H9 (cell line): ENCODE measurements around the gene PITHD1. TPM values are rescaled to one million over a fixed set of nuclear protein-coding genes. Genes with fewer than 3 reads are reported as not detected.

Experiments used
- DNase-seq: peaks from one replicate; pipeline ENCODE4 v3.0.0-alpha.2; 2017
- H2AFZ ChIP-seq: one replicate; pipeline ENCODE4 v1.6.1; 2013; ENCODE audit warnings: mild to moderate bottlenecking, low read length, control low read depth, moderate library complexity
- H2AK5ac ChIP-seq: 2 replicates; pipeline ENCODE4 v1.6.1; 2013; ENCODE audit warnings: low read length, control low read depth, mixed read lengths; ENCODE audit not compliant: insufficient read length
- H2BK120ac ChIP-seq: one replicate; pipeline ENCODE4 v1.6.1; 2013; ENCODE audit warnings: low read depth, mild to moderate bottlenecking, low read length, control low read depth, inconsistent platforms; ENCODE audit not compliant: poor library complexity, severe bottlenecking
- H2BK12ac ChIP-seq: 2 replicates; pipeline ENCODE4 v1.6.1; 2013; ENCODE audit warnings: low read length, control low read depth, mixed read lengths, low read depth; ENCODE audit not compliant: insufficient read length
- H2BK15ac ChIP-seq: 2 replicates; pipeline ENCODE4 v1.6.1; 2013; ENCODE audit warnings: low read depth, low read length, control low read depth
- H2BK20ac ChIP-seq: one replicate; pipeline ENCODE4 v1.6.1; 2013; ENCODE audit warnings: low read depth, mild to moderate bottlenecking, low read length, control low read depth, inconsistent platforms; ENCODE audit not compliant: poor library complexity, severe bottlenecking
- H2BK5ac ChIP-seq: 2 replicates; pipeline ENCODE4 v1.6.1; 2013; ENCODE audit warnings: low read length, control low read depth, mixed read lengths; ENCODE audit not compliant: insufficient read length
- H3K14ac ChIP-seq: 2 replicates; pipeline ENCODE4 v1.6.1; 2013; ENCODE audit warnings: low read length, control low read depth; ENCODE audit not compliant: insufficient read depth
- H3K18ac ChIP-seq: 2 replicates; pipeline ENCODE4 v1.6.1; 2013; ENCODE audit warnings: low read depth, mild to moderate bottlenecking, mixed read lengths, low read length, control low read depth; ENCODE audit not compliant: insufficient read length
- H3K23ac ChIP-seq: 2 replicates; pipeline ENCODE4 v1.6.1; 2013; ENCODE audit warnings: low read length, control low read depth, mixed read lengths, low read depth; ENCODE audit not compliant: insufficient read length
- H3K23me2 ChIP-seq: 2 replicates; pipeline ENCODE4 v1.6.1; 2013; ENCODE audit warnings: low read depth, mild to moderate bottlenecking, mixed read lengths, low read length, control low read depth; ENCODE audit not compliant: insufficient read length, poor library complexity, severe bottlenecking
- H3K27ac ChIP-seq: 2 replicates; pipeline ENCODE4 v1.5.1; 2013; ENCODE audit warnings: low read length, control low read depth, mixed read lengths, low read depth; ENCODE audit not compliant: insufficient read length
- H3K27me3 ChIP-seq: 2 replicates; pipeline ENCODE4 v1.6.1; 2013; ENCODE audit warnings: low read length, control low read depth, inconsistent platforms; ENCODE audit not compliant: insufficient read depth
- H3K4ac ChIP-seq: 2 replicates; pipeline ENCODE4 v1.6.1; 2013; ENCODE audit warnings: low read depth, mild to moderate bottlenecking, control low read depth, inconsistent platforms, low read length, moderate library complexity
- H3K4me1 ChIP-seq: 2 replicates; pipeline ENCODE4 v1.6.1; 2013; ENCODE audit warnings: low read length, control low read depth, inconsistent platforms; ENCODE audit not compliant: insufficient read depth
- H3K4me2 ChIP-seq: 2 replicates; pipeline ENCODE4 v1.6.1; 2013; ENCODE audit warnings: low read length, control low read depth, mixed read lengths; ENCODE audit not compliant: insufficient read length, insufficient read depth
- H3K56ac ChIP-seq: 2 replicates; pipeline ENCODE4 v1.6.1; 2013; ENCODE audit warnings: low read depth, mild to moderate bottlenecking, mixed read lengths, low read length, control low read depth; ENCODE audit not compliant: insufficient read length
- H3K79me1 ChIP-seq: 2 replicates; pipeline ENCODE4 v1.6.1; 2013; ENCODE audit warnings: low read depth, mild to moderate bottlenecking, moderate library complexity, low read length, control low read depth, inconsistent platforms; ENCODE audit not compliant: insufficient read depth, poor library complexity, severe bottlenecking
- H3K79me2 ChIP-seq: 2 replicates; pipeline ENCODE4 v1.6.1; 2013; ENCODE audit warnings: low read length, control low read depth, inconsistent platforms; ENCODE audit not compliant: insufficient read depth
- H3K9ac ChIP-seq: 2 replicates; pipeline ENCODE4 v1.6.1; 2013; ENCODE audit warnings: low read length, control low read depth, mixed read lengths; ENCODE audit not compliant: insufficient read length; ENCODE audit errors: extremely low read depth
- H3K9me3 ChIP-seq: one replicate; pipeline ENCODE4 v1.6.1; 2013; ENCODE audit warnings: low read depth, low read length, inconsistent platforms; ENCODE audit not compliant: control insufficient read depth
- H3T11ph ChIP-seq: one replicate; pipeline ENCODE4 v1.6.1; 2013; ENCODE audit warnings: mild to moderate bottlenecking, low read length, control low read depth, inconsistent platforms
- H4K20me1 ChIP-seq: one replicate; pipeline ENCODE4 v1.6.1; 2013; ENCODE audit not compliant: control insufficient read depth, insufficient read length, insufficient read depth
- H4K5ac ChIP-seq: 2 replicates; pipeline ENCODE4 v1.6.1; 2013; ENCODE audit warnings: low read depth, mild to moderate bottlenecking, mixed read lengths, low read length, control low read depth; ENCODE audit not compliant: insufficient read length
- H4K8ac ChIP-seq: replicated peaks from 2 replicates; pipeline ENCODE4 v1.6.1; 2013; ENCODE audit warnings: low read length, control low read depth, mixed read lengths, low read depth; ENCODE audit not compliant: insufficient read length
- H4K91ac ChIP-seq: 2 replicates; pipeline ENCODE4 v1.6.1; 2013; ENCODE audit warnings: low read depth, mild to moderate bottlenecking, moderate library complexity, mixed read lengths, low read length, control low read depth; ENCODE audit not compliant: insufficient read length
- H3K27ac Mint-ChIP-seq, 3 experiments: 2 replicates in 2 of 3; 3 replicates in 1 of 3; pipeline ENCODE4 v1.8.0; 2020 to 2021; ENCODE audit warnings: mixed read lengths in 3 of 3, mild to moderate bottlenecking in 1 of 3, moderate library complexity in 1 of 3
- H3K27me3 Mint-ChIP-seq: 2 replicates; pipeline ENCODE4 v1.8.0; 2021; ENCODE audit warnings: low read depth, mild to moderate bottlenecking, moderate library complexity, mixed read lengths
- H3K36me3 Mint-ChIP-seq, 3 experiments: 2 replicates in 2 of 3; 3 replicates in 1 of 3; pipeline ENCODE4 v1.8.0; 2020 to 2021; ENCODE audit warnings: low read depth in 3 of 3, mixed read lengths in 3 of 3; ENCODE audit not compliant: insufficient read depth in 1 of 3
- H3K4me1 Mint-ChIP-seq, 2 experiments: 2 replicates each; pipeline ENCODE4 v1.8.0; 2020; ENCODE audit warnings: mixed read lengths in 2 of 2
- H3K4me3 Mint-ChIP-seq, 2 experiments: 2 replicates in 1 of 2; 3 replicates in 1 of 2; pipeline ENCODE4 v1.8.0; 2020 to 2021; ENCODE audit warnings: mild to moderate bottlenecking in 2 of 2, mixed read lengths in 2 of 2, moderate library complexity in 1 of 2
- H3K9me3 Mint-ChIP-seq, 2 experiments: 2 replicates in 1 of 2; 3 replicates in 1 of 2; pipeline ENCODE4 v1.8.0; 2020; ENCODE audit warnings: mild to moderate bottlenecking in 2 of 2, mixed read lengths in 2 of 2, moderate library complexity in 1 of 2
- CTCF ChIP-seq: fragments of 200-600 bp; sonication (generic); conservative IDR thresholded peaks from 3 replicates; pipeline ENCODE4 v1.8.0; 2021; ENCODE audit warnings: antibody characterized with exemption, mild to moderate bottlenecking
- WGBS: extraction: QIAGEN DNeasy Blood & Tissue Kit; methylation state at CpG from one replicate; pipeline ENCODE4 v1.1.7; 2013; ENCODE audit warnings: missing lambda C conversion rate, low lambda C conversion rate, mixed read lengths; ENCODE audit not compliant: insufficient read length; ENCODE audit errors: extremely low coverage; 5-methylcytosine and 5-hydroxymethylcytosine counted together
- total RNA-seq: library from RNA; stranded (reverse); gene quantifications from 2 replicates; pipeline ENCODE4 v1.2.1, GENCODE V29; 2021

PITHD1 gene
- total RNA-seq, 1 experiment from 2014 or later: 92.0 TPM

- H2AK5ac ChIP-seq: no peak overlapping the region
- no peak overlapping the region for H3K27ac ChIP-seq
- H3T11ph ChIP-seq: no peak overlapping the region
- H3K23ac ChIP-seq: no peak overlapping the region
- no peak overlapping the region for H2BK5ac ChIP-seq
- no peak overlapping the region for H2BK12ac ChIP-seq
- H3K23me2 ChIP-seq: no peaks in the 10 kb centered on the region
- H3K4me1 ChIP-seq: no peaks in the 10 kb centered on the region
- Mint-ChIP-seq H3K27me3 (peaks cover 3% of the 10 kb centered on the region), H3K4me1 (peaks cover 9 to 10% of the 10 kb centered on the region in 2 experiments), H3K4me3 (no peak overlapping the region), H3K27ac (peak overlapping the region in 2 of 3 experiments; percentile 11 to 25; a peak in 4 of 7 replicates), H3K36me3 (peaks cover 0 to 15% (median 12%) of the 10 kb centered on the region in 3 experiments; a peak in 4 of 7 replicates), H3K9me3 (no peaks in the 10 kb centered on the region)
- H3K18ac ChIP-seq: no peak overlapping the region
- peak; percentile 87 for TF ChIP-seq CTCF
- H4K20me1 ChIP-seq: no peaks in the 10 kb centered on the region
- H2AFZ ChIP-seq: no peak overlapping the region
- no peak overlapping the region for H4K91ac ChIP-seq
- H3K27me3 ChIP-seq: no peaks in the 10 kb centered on the region
- H2BK120ac ChIP-seq: no peak overlapping the region
- no peak overlapping the region for H3K4me2 ChIP-seq
- no peak overlapping the region for H4K5ac ChIP-seq
- no peaks in the 10 kb centered on the region for H3K79me1 ChIP-seq
- DNase-seq: peak; percentile 80
- no peak overlapping the region for H2BK20ac ChIP-seq
- H4K8ac ChIP-seq: no peak overlapping the region
- no peak overlapping the region for H2BK15ac ChIP-seq
- no peak overlapping the region for H3K4ac ChIP-seq
- no peak overlapping the region for H3K14ac ChIP-seq
- WGBS: no CpG with 5 or more reads among the region's 3 CpGs
- no peaks in the 10 kb centered on the region for H3K79me2 ChIP-seq
- H3K56ac ChIP-seq: no peak overlapping the region
- H3K9me3 ChIP-seq: no peaks in the 10 kb centered on the region
- H3K9ac ChIP-seq: no peak overlapping the region
Measured at GRCh38 chr1:23810818-23811540, 32.8 kb downstream of the PITHD1 start.
